ENCODE measurements around the gene PRSS27. TPM values are rescaled to one million over a fixed set of nuclear protein-coding genes. Genes with fewer than 3 reads are reported as not detected.

Gene PRSS27
- total RNA-seq, 6 experiments from 2014 or later = 0.17 to 0.43 (median 0.31) TPM

- no peak for DNase-seq
- no peak for TF ChIP-seq CTCF (IDR thresholded peaks at IDR 0.05)
- H3K4me1 Mint-ChIP-seq (ENCODE audit: low read depth) = no peaks in the 10 kb centered on the region
- H3K36me3 Mint-ChIP-seq (ENCODE audit: low read depth) = no peaks in the 10 kb centered on the region
- H3K4me3 Mint-ChIP-seq = no peak overlapping the region
- peaks cover 6% of the 10 kb centered on the region for H3K27me3 Mint-ChIP-seq (ENCODE audit: insufficient read depth)
- no peak overlapping the region for H3K27ac Mint-ChIP-seq
- H3K9me3 Mint-ChIP-seq = no peaks in the 10 kb centered on the region
These were observed 3.8 kb downstream of the PRSS27 start for GRCh38 chr16:2715966-2716885.

GRCh38 chr16:2715519-2715918 is 4.5 kb downstream of the PRSS27 start:
- peaks cover 7% of the 10 kb centered on the region for H3K27me3 Mint-ChIP-seq (ENCODE audit: insufficient read depth)
- H3K27ac Mint-ChIP-seq = no peak overlapping the region
- H3K4me3 Mint-ChIP-seq = no peak overlapping the region
- H3K4me1 Mint-ChIP-seq (ENCODE audit: low read depth) = no peaks in the 10 kb centered on the region
- H3K36me3 Mint-ChIP-seq (ENCODE audit: low read depth) = no peaks in the 10 kb centered on the region
- TF ChIP-seq CTCF (IDR thresholded peaks at IDR 0.05) = no peak
- no peak for DNase-seq
- H3K9me3 Mint-ChIP-seq = no peaks in the 10 kb centered on the region

- Mint-ChIP-seq H3K27ac (no peak overlapping the region), H3K4me3 (no peak overlapping the region), H3K4me1 (ENCODE audit: low read depth) (no peaks in the 10 kb centered on the region), H3K36me3 (ENCODE audit: low read depth) (no peaks in the 10 kb centered on the region), H3K9me3 (no peaks in the 10 kb centered on the region), H3K27me3 (ENCODE audit: insufficient read depth) (peaks cover 8% of the 10 kb centered on the region)
- DNase-seq = no peak
- no peak for TF ChIP-seq CTCF (IDR thresholded peaks at IDR 0.05)
These were observed 5.0 kb downstream of the PRSS27 start for GRCh38 chr16:2715064-2715463.

- H3K4me3 Mint-ChIP-seq = no peak overlapping the region
These were observed 5.8 kb downstream of the PRSS27 start for GRCh38 chr16:2713985-2714774.

GRCh38 chr16:2713523-2713922 is 6.5 kb downstream of the PRSS27 start:
- no peaks in the 10 kb centered on the region for H3K36me3 Mint-ChIP-seq (ENCODE audit: low read depth)
- no peak overlapping the region for H3K4me3 Mint-ChIP-seq
- no peak for DNase-seq
- H3K27ac Mint-ChIP-seq = no peak overlapping the region
- peaks cover 8% of the 10 kb centered on the region for H3K27me3 Mint-ChIP-seq (ENCODE audit: insufficient read depth)
- no peak for TF ChIP-seq CTCF (IDR thresholded peaks at IDR 0.05)
- no peaks in the 10 kb centered on the region for H3K4me1 Mint-ChIP-seq (ENCODE audit: low read depth)
- no peaks in the 10 kb centered on the region for H3K9me3 Mint-ChIP-seq

More at GRCh38 chr16:2713985-2714774, 5.8 kb downstream of the PRSS27 start:
- no peak for DNase-seq
- TF ChIP-seq CTCF (IDR thresholded peaks at IDR 0.05) = no peak
- no peaks in the 10 kb centered on the region for H3K36me3 Mint-ChIP-seq (ENCODE audit: low read depth)
- H3K27me3 Mint-ChIP-seq (ENCODE audit: insufficient read depth) = peaks cover 8% of the 10 kb centered on the region
- H3K9me3 Mint-ChIP-seq = no peaks in the 10 kb centered on the region
- no peak overlapping the region for H3K27ac Mint-ChIP-seq
- no peaks in the 10 kb centered on the region for H3K4me1 Mint-ChIP-seq (ENCODE audit: low read depth)
